Fibroblast of lung (primary cell): ENCODE measurements around the gene SYNJ2. TPM values are rescaled to one million over a fixed set of nuclear protein-coding genes. Genes with fewer than 3 reads are reported as not detected.

ENCODE experiments used
- DNase-seq, 2 donors: peaks; one replicate each; pipeline versions ENCODE4 v3.0.0 to v3.0.0-alpha.2; 2010; ENCODE audit warnings: low read depth in 2 of 2
- H2AFZ ChIP-seq: 2 replicates; pipeline ENCODE4 v1.5.1; 2012; ENCODE audit warnings: low read length, control low read depth, inconsistent platforms
- H3K27ac ChIP-seq: 2 replicates; pipeline ENCODE4 v1.5.1; 2011; ENCODE audit warnings: low read length, control low read depth; ENCODE audit not compliant: insufficient read depth
- H3K27me3 ChIP-seq: 2 replicates; pipeline ENCODE4 v1.5.1; 2011; ENCODE audit warnings: mild to moderate bottlenecking, low read length; ENCODE audit not compliant: control insufficient read depth, insufficient read depth
- H3K36me3 ChIP-seq: 2 replicates; pipeline ENCODE4 v1.5.1; 2011; ENCODE audit warnings: low read length; ENCODE audit not compliant: control insufficient read depth, insufficient read depth
- H3K4me1 ChIP-seq: 2 replicates; pipeline ENCODE4 v1.5.1; 2011; ENCODE audit warnings: low read length; ENCODE audit not compliant: control insufficient read depth, insufficient read depth; ENCODE audit errors: extremely low read depth
- H3K4me2 ChIP-seq: 2 replicates; pipeline ENCODE4 v1.5.1; 2011; ENCODE audit warnings: low read length, control low read depth; ENCODE audit not compliant: insufficient read depth; ENCODE audit errors: extremely low read depth
- H3K4me3 ChIP-seq, 4 experiments: fragments of 200-600 bp in 1 of 4; sonication (generic) in 1 of 4; replicated peaks in 1 of 4; 2 replicates each; pipeline ENCODE4 v1.5.1; 2011 to 2016; ENCODE audit warnings: low read length in 4 of 4, low read depth in 3 of 4, mild to moderate bottlenecking in 3 of 4, control low read depth in 2 of 4, inconsistent platforms in 1 of 4, mixed read lengths in 1 of 4; ENCODE audit not compliant: insufficient read depth in 1 of 4; ENCODE audit errors: control extremely low read depth in 1 of 4
- H3K79me2 ChIP-seq: 2 replicates; pipeline ENCODE4 v1.5.1; 2012; ENCODE audit warnings: mild to moderate bottlenecking, low read length, inconsistent platforms; ENCODE audit not compliant: control insufficient read depth, insufficient read depth
- H3K9ac ChIP-seq: 2 replicates; pipeline ENCODE4 v1.5.1; 2011; ENCODE audit warnings: mild to moderate bottlenecking, low read length, control low read depth; ENCODE audit not compliant: insufficient read depth
- H3K9me3 ChIP-seq: 2 replicates; pipeline ENCODE4 v1.5.1; 2012; ENCODE audit warnings: low read depth, low read length; ENCODE audit not compliant: control insufficient read depth, insufficient read depth
- H4K20me1 ChIP-seq: 2 replicates; pipeline ENCODE4 v1.5.1; 2011; ENCODE audit warnings: low read length; ENCODE audit not compliant: control insufficient read depth, insufficient read depth; ENCODE audit errors: extremely low read depth
- EZH2 ChIP-seq: IDR thresholded peaks from 2 replicates; pipeline ENCODE4 v1.5.1; 2012; ENCODE audit warnings: low read length, control low read depth, mild to moderate bottlenecking; ENCODE audit errors: missing control alignments
- polyA plus RNA-seq, 2 donors: library from polyadenylated mRNA; depleted of rRNA in 1 of 2; stranded (reverse) in 1 of 2; unstranded in 1 of 2; fragments of >200 nt; gene quantifications; 2 replicates each; pipeline ENCODE4 v1.2.1, GENCODE V29; 2011 to 2012; ENCODE audit warnings: missing spikeins in 1 of 2
- total RNA-seq: library from RNA; depleted of rRNA; stranded (reverse); fragments of >200 nt; gene quantifications from 2 replicates; pipeline ENCODE4 v1.2.1, GENCODE V29; 2014
- TF ChIP-seq, protein P1 (sequence below), 2 donors: IDR thresholded peaks in 1 of 2; conservative IDR thresholded peaks in 1 of 2; 1 replicate in 1 of 2; 2 replicates in 1 of 2; pipeline ENCODE4 v1.5.1; 2011 to 2012; ENCODE audit warnings: low read length in 2 of 2, control low read depth in 1 of 2, inconsistent platforms in 1 of 2, low read depth in 1 of 2, mild to moderate bottlenecking in 1 of 2

Gene SYNJ2
- total and polyA plus RNA-seq, 2 donors (not counting 1 experiment from before 2014, with no cell fraction given): 23.5 to 57.3 TPM

- Histone ChIP-seq H3K9me3 (no peaks in the 10 kb centered on the region), H3K4me2 (no peak overlapping the region), H3K4me3 (no peak overlapping the region), H2AFZ (no peak overlapping the region), H3K27me3 (no peaks in the 10 kb centered on the region), H3K9ac (no peak overlapping the region), H3K36me3 (no peaks in the 10 kb centered on the region), H3K4me1 (peaks cover 24% of the 10 kb centered on the region), H4K20me1 (no peaks in the 10 kb centered on the region), H3K79me2 (peaks cover 81% of the 10 kb centered on the region), H3K27ac (no peak overlapping the region)
- DNase-seq: no peak
- no peak for TF ChIP-seq EZH2
- TF ChIP-seq, protein P1, sequence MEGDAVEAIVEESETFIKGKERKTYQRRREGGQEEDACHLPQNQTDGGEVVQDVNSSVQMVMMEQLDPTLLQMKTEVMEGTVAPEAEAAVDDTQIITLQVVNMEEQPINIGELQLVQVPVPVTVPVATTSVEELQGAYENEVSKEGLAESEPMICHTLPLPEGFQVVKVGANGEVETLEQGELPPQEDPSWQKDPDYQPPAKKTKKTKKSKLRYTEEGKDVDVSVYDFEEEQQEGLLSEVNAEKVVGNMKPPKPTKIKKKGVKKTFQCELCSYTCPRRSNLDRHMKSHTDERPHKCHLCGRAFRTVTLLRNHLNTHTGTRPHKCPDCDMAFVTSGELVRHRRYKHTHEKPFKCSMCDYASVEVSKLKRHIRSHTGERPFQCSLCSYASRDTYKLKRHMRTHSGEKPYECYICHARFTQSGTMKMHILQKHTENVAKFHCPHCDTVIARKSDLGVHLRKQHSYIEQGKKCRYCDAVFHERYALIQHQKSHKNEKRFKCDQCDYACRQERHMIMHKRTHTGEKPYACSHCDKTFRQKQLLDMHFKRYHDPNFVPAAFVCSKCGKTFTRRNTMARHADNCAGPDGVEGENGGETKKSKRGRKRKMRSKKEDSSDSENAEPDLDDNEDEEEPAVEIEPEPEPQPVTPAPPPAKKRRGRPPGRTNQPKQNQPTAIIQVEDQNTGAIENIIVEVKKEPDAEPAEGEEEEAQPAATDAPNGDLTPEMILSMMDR (conservative IDR thresholded peaks at IDR 0.05 in 1 of 2, IDR thresholded peaks at IDR 0.05 in 1 of 2; ENCODE audit: low read depth in 1 of 2, low read length in 2 of 2): no peak
These were observed 32.3 kb downstream of the SYNJ2 start for GRCh38 chr6:158013904-158014504.

GRCh38 chr6:158014505-158015187, 33.0 kb downstream of the SYNJ2 start:
- Histone ChIP-seq H3K9me3 (no peaks in the 10 kb centered on the region), H2AFZ (no peak overlapping the region), H3K36me3 (no peaks in the 10 kb centered on the region), H3K4me2 (no peak overlapping the region), H3K4me3 (no peak overlapping the region), H3K9ac (no peak overlapping the region), H3K27me3 (no peaks in the 10 kb centered on the region), H4K20me1 (no peaks in the 10 kb centered on the region), H3K79me2 (peaks cover 81% of the 10 kb centered on the region), H3K4me1 (peaks cover 19% of the 10 kb centered on the region), H3K27ac (no peak overlapping the region)
- TF ChIP-seq EZH2: no peak
- TF ChIP-seq, protein P1 (conservative IDR thresholded peaks at IDR 0.05 in 1 of 2, IDR thresholded peaks at IDR 0.05 in 1 of 2; ENCODE audit: low read depth in 1 of 2, low read length in 2 of 2): no peak
- DNase-seq: no peak

DNA sequence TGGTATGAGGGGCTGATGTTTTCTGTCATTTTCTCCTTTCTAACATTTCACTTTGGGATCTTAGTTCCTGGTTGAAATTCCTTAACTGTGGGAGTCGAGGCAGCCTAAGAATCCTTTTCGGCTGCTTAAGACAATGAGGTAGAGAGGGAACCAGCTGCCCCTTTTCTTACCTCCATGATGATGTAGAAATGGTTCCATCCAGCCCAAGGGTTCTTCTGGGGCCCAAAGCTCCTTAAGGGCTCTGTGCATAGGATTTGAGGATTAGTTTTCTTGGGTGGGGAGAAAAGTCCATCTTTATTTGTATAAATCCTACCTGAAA, 33.5 kb downstream of the SYNJ2 start:
- no peak overlapping the region for H3K4me3 ChIP-seq
- H3K9ac ChIP-seq: no peak overlapping the region
- no peaks in the 10 kb centered on the region for H3K9me3 ChIP-seq
- H2AFZ ChIP-seq: no peak overlapping the region
- no peak overlapping the region for H3K27ac ChIP-seq
- H3K36me3 ChIP-seq: peaks cover 3% of the 10 kb centered on the region
- H3K27me3 ChIP-seq: no peaks in the 10 kb centered on the region
- H3K4me2 ChIP-seq: no peak overlapping the region
- peaks cover 18% of the 10 kb centered on the region for H3K4me1 ChIP-seq
- DNase-seq: no peak
- peaks cover 81% of the 10 kb centered on the region for H3K79me2 ChIP-seq
- no peak for TF ChIP-seq EZH2
- TF ChIP-seq, protein P1 (conservative IDR thresholded peaks at IDR 0.05 in 1 of 2, IDR thresholded peaks at IDR 0.05 in 1 of 2; ENCODE audit: low read depth in 1 of 2, low read length in 2 of 2): no peak
- no peaks in the 10 kb centered on the region for H4K20me1 ChIP-seq
